HFFc6 (cell line): ENCODE results near the gene PDE1A. TPM values are rescaled to one million over a fixed set of nuclear protein-coding genes. Genes with fewer than 3 reads are reported as not detected.
A peak's percentile ranks its signal among the peaks of the same experiment; 100 is the strongest.

Experiments
- DNase-seq: peaks from one replicate; pipeline ENCODE4 v3.0.0-alpha.2; 2018
- H3K27ac Mint-ChIP-seq: 2 replicates; pipeline ENCODE4 v1.8.0; 2020; ENCODE audit warnings: mild to moderate bottlenecking, mixed read lengths
- H3K27me3 Mint-ChIP-seq: 2 replicates; pipeline ENCODE4 v1.8.0; 2021; ENCODE audit warnings: mild to moderate bottlenecking, moderate library complexity, mixed read lengths; ENCODE audit not compliant: insufficient read depth
- H3K36me3 Mint-ChIP-seq: 2 replicates; pipeline ENCODE4 v1.8.0; 2021; ENCODE audit warnings: low read depth, mixed read lengths
- H3K4me1 Mint-ChIP-seq: 2 replicates; pipeline ENCODE4 v1.8.0; 2020; ENCODE audit warnings: low read depth, mixed read lengths
- H3K4me3 Mint-ChIP-seq: 2 replicates; pipeline ENCODE4 v1.8.0; 2020; ENCODE audit warnings: mild to moderate bottlenecking, moderate library complexity, mixed read lengths
- H3K9me3 Mint-ChIP-seq: 2 replicates; pipeline ENCODE4 v1.8.0; 2020; ENCODE audit warnings: mild to moderate bottlenecking, mixed read lengths
- total RNA-seq, 6 experiments: library from RNA; stranded (reverse); fragmentation: NEBNext Ultra II Directional; extraction: Animal tissue kit (Norgen Biotek cat#: 25700); gene quantifications; 2 replicates in 1 of 6; 3 replicates in 5 of 6; pipeline ENCODE4 v1.2.3, GENCODE V29; 2021
- TF ChIP-seq, protein P1 (sequence below): fragments of 200-600 bp; sonication (generic); IDR thresholded peaks from 2 replicates; pipeline ENCODE4 v1.5.0; 2021; ENCODE audit warnings: antibody characterized with exemption, mild to moderate bottlenecking

PDE1A gene
- total RNA-seq, 6 experiments from 2014 or later = 2.7 to 8.0 (median 3.9) TPM

DNA sequence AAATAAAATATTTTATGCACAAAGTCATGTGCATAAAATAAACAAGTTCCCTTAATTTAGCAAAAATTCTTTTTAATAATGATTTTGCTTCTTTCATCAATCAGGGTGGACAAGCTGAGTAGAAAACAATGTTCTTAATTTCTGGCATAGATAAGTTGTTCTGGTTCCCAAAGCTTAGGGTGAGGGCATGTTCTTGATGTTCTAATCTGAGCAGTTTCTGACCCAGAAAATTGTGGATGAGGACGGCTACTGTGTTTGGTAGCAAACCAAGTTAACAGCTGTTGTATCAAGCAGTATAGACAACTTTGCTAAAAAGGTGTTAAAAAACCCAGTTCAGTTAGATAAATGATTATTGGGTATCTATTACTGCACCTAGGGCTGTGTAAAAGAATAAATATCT lies 158.9 kb downstream of the PDE1A start:
- Mint-ChIP-seq H3K36me3 (no peaks in the 10 kb centered on the region), H3K27ac (no peak overlapping the region), H3K27me3 (no peaks in the 10 kb centered on the region), H3K4me1 (peaks cover 9% of the 10 kb centered on the region), H3K4me3 (no peak overlapping the region), H3K9me3 (no peaks in the 10 kb centered on the region)
- DNase-seq = no peak
- TF ChIP-seq, protein P1, sequence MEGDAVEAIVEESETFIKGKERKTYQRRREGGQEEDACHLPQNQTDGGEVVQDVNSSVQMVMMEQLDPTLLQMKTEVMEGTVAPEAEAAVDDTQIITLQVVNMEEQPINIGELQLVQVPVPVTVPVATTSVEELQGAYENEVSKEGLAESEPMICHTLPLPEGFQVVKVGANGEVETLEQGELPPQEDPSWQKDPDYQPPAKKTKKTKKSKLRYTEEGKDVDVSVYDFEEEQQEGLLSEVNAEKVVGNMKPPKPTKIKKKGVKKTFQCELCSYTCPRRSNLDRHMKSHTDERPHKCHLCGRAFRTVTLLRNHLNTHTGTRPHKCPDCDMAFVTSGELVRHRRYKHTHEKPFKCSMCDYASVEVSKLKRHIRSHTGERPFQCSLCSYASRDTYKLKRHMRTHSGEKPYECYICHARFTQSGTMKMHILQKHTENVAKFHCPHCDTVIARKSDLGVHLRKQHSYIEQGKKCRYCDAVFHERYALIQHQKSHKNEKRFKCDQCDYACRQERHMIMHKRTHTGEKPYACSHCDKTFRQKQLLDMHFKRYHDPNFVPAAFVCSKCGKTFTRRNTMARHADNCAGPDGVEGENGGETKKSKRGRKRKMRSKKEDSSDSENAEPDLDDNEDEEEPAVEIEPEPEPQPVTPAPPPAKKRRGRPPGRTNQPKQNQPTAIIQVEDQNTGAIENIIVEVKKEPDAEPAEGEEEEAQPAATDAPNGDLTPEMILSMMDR = no peak

DNA sequence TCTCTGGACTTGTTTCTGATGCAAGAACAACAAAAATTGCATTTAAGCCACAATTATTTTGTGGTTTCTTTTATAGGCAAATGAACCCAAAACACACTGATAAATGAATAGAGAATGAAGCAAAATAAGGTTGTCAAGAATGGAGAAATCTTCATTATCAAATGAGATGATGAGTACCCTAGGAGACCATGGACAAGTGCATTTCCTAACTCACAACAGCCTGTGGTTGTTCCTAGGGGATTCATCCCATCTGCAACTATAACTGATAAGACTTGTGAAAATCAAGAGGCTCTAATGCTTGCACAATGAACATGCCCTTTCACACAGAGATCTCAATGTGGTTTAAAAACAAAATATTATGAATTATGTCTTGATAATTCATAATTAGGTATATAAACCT lies 159.9 kb downstream of the PDE1A start:
- Mint-ChIP-seq H3K27ac (no peak overlapping the region), H3K27me3 (no peaks in the 10 kb centered on the region), H3K4me1 (peaks cover 9% of the 10 kb centered on the region), H3K4me3 (no peak overlapping the region), H3K9me3 (no peaks in the 10 kb centered on the region), H3K36me3 (no peaks in the 10 kb centered on the region)
- no peak for DNase-seq
- TF ChIP-seq, protein P1 = no peak

DNA sequence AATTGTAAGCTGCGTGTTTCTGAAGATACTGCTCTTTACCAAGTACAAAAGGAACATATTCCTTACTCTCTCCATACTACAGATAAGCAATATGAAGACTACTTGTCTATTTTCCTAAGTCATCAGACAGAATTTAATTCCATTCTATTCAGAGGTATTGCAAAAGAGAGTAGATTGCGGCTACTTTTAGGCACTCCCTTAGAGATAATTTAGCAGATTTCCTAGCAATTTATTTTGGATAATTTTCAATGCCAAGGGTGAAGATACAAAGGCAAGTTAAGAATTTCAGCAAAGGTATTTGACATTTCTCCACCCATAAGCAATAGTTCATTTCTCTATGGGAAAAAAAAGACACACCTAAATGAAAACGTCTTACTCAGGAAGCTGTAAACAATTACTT lies 161.1 kb downstream of the PDE1A start:
- DNase-seq = no peak
- Mint-ChIP-seq H3K27me3 (no peaks in the 10 kb centered on the region), H3K4me1 (peaks cover 9% of the 10 kb centered on the region), H3K9me3 (no peaks in the 10 kb centered on the region), H3K36me3 (no peaks in the 10 kb centered on the region), H3K4me3 (no peak overlapping the region), H3K27ac (no peak overlapping the region)
- TF ChIP-seq, protein P1 = no peak

DNA sequence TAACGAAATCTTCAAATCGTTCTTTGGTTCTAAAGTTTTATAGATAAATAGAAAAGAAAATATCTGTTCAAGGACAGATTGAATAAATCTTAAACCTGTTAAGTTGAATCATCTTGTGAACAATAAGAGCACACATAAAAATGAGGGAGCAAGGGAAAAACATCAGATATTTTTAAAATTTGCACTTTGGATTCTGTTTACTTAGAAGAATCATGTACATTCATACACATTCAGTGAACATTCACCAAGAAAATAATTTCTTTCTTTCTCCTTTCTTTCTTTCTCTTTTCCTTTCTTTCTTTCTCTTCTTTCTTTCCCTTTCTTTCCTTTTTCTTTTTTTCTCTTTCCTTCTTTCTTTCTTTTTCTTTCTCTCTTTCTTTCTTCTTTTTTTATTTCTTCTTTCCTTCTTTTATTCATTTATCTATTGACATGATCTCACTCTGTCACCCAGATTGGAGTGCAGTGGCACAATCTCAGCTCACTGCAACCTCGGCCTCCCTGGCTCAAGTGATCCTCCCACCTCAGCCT lies 164.9 kb downstream of the PDE1A start:
- H3K27ac Mint-ChIP-seq = no peak overlapping the region
- H3K36me3 Mint-ChIP-seq = peaks cover under 1% of the 10 kb centered on the region; the same call in 1 of the 2 replicates
- TF ChIP-seq, protein P1 = no peak
- no peak overlapping the region for H3K4me3 Mint-ChIP-seq
- DNase-seq = no peak
- H3K4me1 Mint-ChIP-seq = peaks cover 25% of the 10 kb centered on the region
- no peaks in the 10 kb centered on the region for H3K9me3 Mint-ChIP-seq
- H3K27me3 Mint-ChIP-seq = no peaks in the 10 kb centered on the region; the same call in 1 of the 2 replicates

DNA sequence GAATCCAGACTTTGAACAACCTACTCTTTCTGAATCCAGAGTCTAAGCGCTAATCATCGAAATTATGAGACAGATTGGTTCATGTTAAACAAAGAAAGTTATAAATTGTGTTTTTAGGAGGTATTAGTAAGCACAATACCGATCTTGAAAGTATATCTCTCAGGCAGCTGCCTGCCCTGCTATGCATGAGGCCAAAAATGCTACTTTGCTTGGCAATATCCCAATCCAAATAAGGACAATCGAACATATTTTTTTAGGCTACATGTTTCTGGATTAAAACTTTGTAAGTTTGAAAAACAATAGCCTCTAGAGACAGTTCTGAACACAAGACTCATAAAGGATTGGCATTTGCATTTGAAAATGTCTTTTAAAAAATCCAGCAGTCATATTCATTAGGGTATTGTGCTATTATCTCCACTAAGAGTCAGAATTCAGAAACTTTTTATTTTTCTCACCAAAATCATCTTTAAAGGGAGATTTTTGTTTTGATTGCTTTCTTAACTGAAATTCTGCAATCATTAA lies 167.1 kb downstream of the PDE1A start:
- Mint-ChIP-seq H3K4me1 (peaks cover 17% of the 10 kb centered on the region), H3K4me3 (no peak overlapping the region), H3K9me3 (no peaks in the 10 kb centered on the region), H3K27me3 (no peaks in the 10 kb centered on the region; the same call in 1 of the 2 replicates), H3K36me3 (peaks cover 4% of the 10 kb centered on the region; the same call in 1 of the 2 replicates), H3K27ac (no peak overlapping the region)
- TF ChIP-seq, protein P1 = no peak
- DNase-seq = peak; percentile 15
